Ovary (tissue), 9 donors: ENCODE data around the gene PITPNC1. TPM values are rescaled to one million over a fixed set of nuclear protein-coding genes. Genes with fewer than 3 reads are reported as not detected.

Experiments used
- DNase-seq, 5 donors: peaks; one replicate each; pipeline ENCODE4 v3.0.0-alpha.2; 2019 to 2020
- H3K27ac ChIP-seq, 2 donors: fragments of 200-600 bp; one replicate each; pipeline versions ENCODE4 v1.5.1 to v1.8.0; 2019 to 2022
- H3K27me3 ChIP-seq: fragments of 200-600 bp; one replicate; pipeline ENCODE4 v1.8.0; 2022
- H3K36me3 ChIP-seq: fragments of 200-600 bp; sonication (generic); one replicate; pipeline ENCODE4 v1.5.1; 2019
- H3K4me1 ChIP-seq: one replicate; pipeline ENCODE4 v1.8.1; 2013; ENCODE audit warnings: mild to moderate bottlenecking, moderate library complexity; ENCODE audit not compliant: insufficient read depth
- H3K4me3 ChIP-seq: fragments of 200-600 bp; sonication (generic); one replicate; pipeline ENCODE4 v1.5.1; 2017
- H3K9me3 ChIP-seq, 2 donors: fragments of 200-600 bp in 1 of 2; sonication (generic) in 1 of 2; one replicate each; pipeline versions ENCODE4 v1.5.1 to v1.8.1; 2013 to 2019; ENCODE audit warnings: mild to moderate bottlenecking in 1 of 2, moderate library complexity in 1 of 2
- CTCF ChIP-seq, 3 donors: fragments of 450-650 bp in 2 of 3; fragments of 200-600 bp in 1 of 3; IDR thresholded peaks; one replicate each; pipeline versions ENCODE4 v1.5.1 to v1.8.0; 2016 to 2022; ENCODE audit warnings: antibody characterized with exemption in 3 of 3, mild to moderate bottlenecking in 1 of 3
- EP300 ChIP-seq: sonication (generic); formaldehyde crosslinking; IDR thresholded peaks from one replicate; pipeline ENCODE4 v1.6.1; 2017; ENCODE audit warnings: antibody characterized with exemption
- POLR2A ChIP-seq: fragments of 450-650 bp; IDR thresholded peaks from one replicate; pipeline ENCODE4 v1.6.1; 2017; ENCODE audit warnings: antibody characterized with exemption, mild to moderate bottlenecking, moderate library complexity
- WGBS, 3 donors: extraction: QIAGEN DNeasy Blood & Tissue Kit in 1 of 3; methylation state at CpG; one replicate each; pipeline versions ENCODE4 v1.1.5 to v1.1.7; 2013 to 2017; 5-methylcytosine and 5-hydroxymethylcytosine counted together
- intact Hi-C, 4 donors: fragments of 100-400 bp; cut with DNase I; formaldehyde crosslinking; loops; one replicate each; pipeline versions ENCODE4 v1.11.0 to v1.15.1; 2022 to 2023
- polyA plus RNA-seq, 2 donors: library from polyadenylated mRNA; stranded (reverse); fragments of 200-250 nt in 1 of 2; fragments of 350-450 nt in 1 of 2; fragmentation: Illumina TruSeq in 1 of 2; extraction: RNeasy Lipid Tissue Mini Kit (QIAGEN cat#74804) in 1 of 2; gene quantifications; one replicate each; pipeline ENCODE4 v1.2.3, GENCODE V29; 2013 to 2014
- total RNA-seq, 7 donors: library from RNA; depleted of rRNA in 2 of 7; stranded (reverse); fragments of >200 nt in 2 of 7; fragmentation: NEBNext Ultra II Directional in 3 of 7; extraction: Animal tissue kit (Norgen Biotek cat#: 25700) in 3 of 7; gene quantifications; one replicate each; pipeline versions ENCODE4 v1.1.0 to v1.2.4, GENCODE V29; 2016 to 2023
- donor health status: DM: no; HTN: no; CAD: no; lungs with moderate emphysema.
- donor health status: DM: no; HTN: no; CAD: no.
- donor health status: Bipolar disorder and iron deficiency.
- donor health status: DM: yes; HTN: yes; CAD: no.
- donor health status: DM: no; HTN: no; CAD: no.
- donor health status: DM: yes; HTN: yes; CAD: no.

The PITPNC1 gene
- total and polyA plus RNA-seq, 9 donors, result 14.9 to 40.9 (median 23.8) TPM

GRCh38 chr17:67554634-67555033 lies 177.6 kb downstream of the PITPNC1 start:
- 94 to 95% (median 95%) methylated on average over 6 of the region's 6 CpGs for WGBS, 3 donors
- intact Hi-C loops, result no loop called here
- TF ChIP-seq EP300, result no peak
- no peak for TF ChIP-seq POLR2A
- TF ChIP-seq CTCF (IDR thresholded peaks at IDR 0.05), result no peak
- no peaks in the 10 kb centered on the region for H3K36me3 ChIP-seq
- no peaks in the 10 kb centered on the region for H3K9me3 ChIP-seq
- H3K4me3 ChIP-seq, result no peak overlapping the region
- H3K4me1 ChIP-seq, result no peaks in the 10 kb centered on the region
- no peaks in the 10 kb centered on the region for H3K27me3 ChIP-seq
- DNase-seq, result no peak
- no peak overlapping the region for H3K27ac ChIP-seq

GRCh38 chr17:67555855-67556254 lies 178.8 kb downstream of the PITPNC1 start:
- WGBS, 3 donors, result 93 to 97% (median 95%) methylated on average over 1 of the region's 1 CpG
- H3K4me1 ChIP-seq, result no peaks in the 10 kb centered on the region
- TF ChIP-seq EP300 (no peak), POLR2A (no peak), CTCF (IDR thresholded peaks at IDR 0.05) (no peak)
- H3K27me3 ChIP-seq, result no peaks in the 10 kb centered on the region
- no peaks in the 10 kb centered on the region for H3K9me3 ChIP-seq
- DNase-seq, result no peak
- H3K36me3 ChIP-seq, result no peaks in the 10 kb centered on the region
- no peak overlapping the region for H3K4me3 ChIP-seq
- no peak overlapping the region for H3K27ac ChIP-seq
- intact Hi-C loops, result no loop called here

GRCh38 chr17:67557052-67557845 lies 180.2 kb downstream of the PITPNC1 start:
- H3K27ac ChIP-seq, result no peak overlapping the region
- no peak for DNase-seq
- no peaks in the 10 kb centered on the region for H3K4me1 ChIP-seq
- H3K9me3 ChIP-seq, result no peaks in the 10 kb centered on the region
- 87 to 89% (median 88%) methylated on average over 11 of the region's 11 CpGs for WGBS, 3 donors
- no peaks in the 10 kb centered on the region for H3K36me3 ChIP-seq
- H3K4me3 ChIP-seq, result no peak overlapping the region
- H3K27me3 ChIP-seq, result no peaks in the 10 kb centered on the region
- intact Hi-C loops, result no loop called here
- no peak for TF ChIP-seq CTCF (IDR thresholded peaks at IDR 0.05)
- TF ChIP-seq POLR2A, result no peak
- TF ChIP-seq EP300, result no peak

- intact Hi-C loops, result no loop called here
- no peaks in the 10 kb centered on the region for H3K4me1 ChIP-seq
- no peaks in the 10 kb centered on the region for H3K36me3 ChIP-seq
- WGBS, 3 donors, result 44 to 71% (median 60%) methylated on average over 5 of the region's 5 CpGs
- no peak for DNase-seq
- no peaks in the 10 kb centered on the region for H3K27me3 ChIP-seq
- H3K27ac ChIP-seq, result no peak overlapping the region
- no peak for TF ChIP-seq POLR2A
- TF ChIP-seq EP300, result no peak
- no peak overlapping the region for H3K4me3 ChIP-seq
- no peaks in the 10 kb centered on the region for H3K9me3 ChIP-seq
These were observed 180.8 kb downstream of the PITPNC1 start for GRCh38 chr17:67557921-67558320.

- H3K4me1 ChIP-seq, result no peaks in the 10 kb centered on the region
- no peak overlapping the region for H3K27ac ChIP-seq
- TF ChIP-seq EP300, result no peak
- no peak for TF ChIP-seq POLR2A
- TF ChIP-seq CTCF (IDR thresholded peaks at IDR 0.05), result no peak
- intact Hi-C loops, result no loop called here
- H3K36me3 ChIP-seq, result no peaks in the 10 kb centered on the region
- H3K9me3 ChIP-seq, result no peaks in the 10 kb centered on the region
- H3K27me3 ChIP-seq, result no peaks in the 10 kb centered on the region
- no peak for DNase-seq
- no peak overlapping the region for H3K4me3 ChIP-seq
- WGBS, 3 donors, result 58 to 75% (median 68%) methylated on average over 5 of the region's 5 CpGs
These were observed 181.8 kb downstream of the PITPNC1 start for GRCh38 chr17:67558740-67559380.
